OCI-LY1 (cell line): Measurements from ENCODE around the gene C20orf204.

ENCODE experiments used
- H2AFZ ChIP-seq: fragments of 200-600 bp; sonication (generic), shearing (Covaris generic); 2 replicates; pipeline ENCODE4 v1.6.0; 2014; ENCODE audit warnings: antibody characterized with exemption, mild to moderate bottlenecking, low read length
- H3F3A ChIP-seq: fragments of 200-600 bp; sonication (generic), shearing (Covaris generic); 2 replicates; pipeline ENCODE4 v1.6.0; 2014; ENCODE audit warnings: mild to moderate bottlenecking, antibody characterized with exemption, low read length, moderate library complexity; ENCODE audit not compliant: insufficient read depth
- H3K27ac ChIP-seq: fragments of 200-600 bp; sonication (generic); 2 replicates; pipeline ENCODE4 v1.5.1; 2014; ENCODE audit warnings: low read length, mixed run types, mild to moderate bottlenecking, low read depth; ENCODE audit not compliant: poor library complexity, severe bottlenecking
- H3K27me3 ChIP-seq: fragments of 200-600 bp; sonication (generic); 2 replicates; pipeline ENCODE4 v1.6.0; 2014; ENCODE audit warnings: antibody characterized with exemption, mild to moderate bottlenecking, low read length, moderate library complexity; ENCODE audit not compliant: insufficient read depth
- H3K36me3 ChIP-seq: fragments of 200-600 bp; sonication (generic); 2 replicates; pipeline ENCODE4 v1.6.1; 2014; ENCODE audit warnings: mild to moderate bottlenecking, antibody characterized with exemption, low read length, moderate library complexity, mixed read lengths; ENCODE audit not compliant: insufficient read depth
- H3K4me1 ChIP-seq: fragments of 200-600 bp; sonication (generic); 2 replicates; pipeline ENCODE4 v1.5.1; 2014; ENCODE audit warnings: mild to moderate bottlenecking, low read length, moderate library complexity; ENCODE audit not compliant: insufficient read depth, severe bottlenecking
- H3K4me2 ChIP-seq: fragments of 200-600 bp; sonication (generic), shearing (Covaris generic); 2 replicates; pipeline ENCODE4 v1.6.1; 2014; ENCODE audit warnings: low read length
- H3K4me3 ChIP-seq: fragments of 200-600 bp; sonication (generic); 2 replicates; pipeline ENCODE4 v1.5.1; 2014; ENCODE audit warnings: low read length, low read depth, mild to moderate bottlenecking, mixed read lengths; ENCODE audit not compliant: poor library complexity, severe bottlenecking
- H3K79me2 ChIP-seq: fragments of 200-600 bp; shearing (Covaris generic); 2 replicates; pipeline ENCODE4 v1.6.1; 2016; ENCODE audit warnings: mixed run types, low read length, mixed read lengths; ENCODE audit not compliant: insufficient read depth
- H3K9ac ChIP-seq: fragments of 200-600 bp; sonication (generic), shearing (Covaris generic); 2 replicates; pipeline ENCODE4 v1.6.1; 2014; ENCODE audit warnings: mild to moderate bottlenecking, low read length, mixed read lengths
- H3K9me2 ChIP-seq: fragments of 200-600 bp; sonication (generic), shearing (Covaris generic); 2 replicates; pipeline ENCODE4 v1.6.1; 2014; ENCODE audit warnings: low read depth, mild to moderate bottlenecking, low read length, mixed read lengths
- H3K9me3 ChIP-seq: fragments of 200-600 bp; shearing (Covaris generic); 2 replicates; pipeline ENCODE4 v1.6.1; 2014; ENCODE audit warnings: low read length, mixed read lengths
- H4K20me1 ChIP-seq: fragments of 200-600 bp; sonication (generic), shearing (Covaris generic); 2 replicates; pipeline ENCODE4 v1.6.0; 2016; ENCODE audit warnings: mild to moderate bottlenecking, low read length; ENCODE audit not compliant: insufficient read depth
- CTCF ChIP-seq: fragments of 200-600 bp; sonication (generic), shearing (Covaris generic); IDR thresholded peaks from 2 replicates; pipeline ENCODE4 v1.5.1; 2017; ENCODE audit warnings: mild to moderate bottlenecking, antibody characterized with exemption, low read length, moderate library complexity, mixed read lengths
- EZH2 ChIP-seq: fragments of 200-600 bp; sonication (generic), shearing (Covaris generic); IDR thresholded peaks from 2 replicates; pipeline ENCODE4 v1.8.0; 2017; ENCODE audit warnings: borderline replicate concordance, mixed run types, mild to moderate bottlenecking, antibody characterized with exemption, low read length, moderate library complexity, mixed read lengths

Gene C20orf204

DNA sequence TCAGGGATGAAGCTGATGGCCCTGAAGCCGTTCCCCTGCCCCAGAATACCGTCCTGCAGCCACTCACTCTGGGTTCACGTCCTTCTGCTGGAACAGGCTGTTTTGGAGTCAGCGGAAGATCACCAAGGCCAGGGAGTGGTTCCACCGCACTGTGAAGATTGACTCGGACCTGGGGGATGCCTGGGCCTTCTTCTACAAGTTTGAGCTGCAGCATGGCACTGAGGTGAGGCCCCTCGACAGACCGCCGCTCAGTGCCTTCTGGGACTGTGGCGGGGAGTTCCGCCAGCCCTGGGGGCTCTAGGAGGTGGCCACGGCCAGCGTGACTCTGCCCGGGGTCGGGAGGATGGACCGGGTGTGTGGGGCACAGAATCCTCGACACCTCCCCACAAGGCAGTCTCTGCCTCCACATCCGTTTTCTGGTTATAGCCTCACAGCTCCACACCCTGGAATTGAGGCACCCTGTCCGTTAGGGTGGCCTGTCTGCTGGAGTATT, 4.1 kb upstream of the C20orf204 start:
- Histone ChIP-seq H3K9me2 (no peaks in the 10 kb centered on the region), H3K79me2 (no peaks in the 10 kb centered on the region), H3K36me3 (peaks cover 48% of the 10 kb centered on the region), H3K4me3 (no peak overlapping the region), H3F3A (no peaks in the 10 kb centered on the region), H3K4me2 (no peak overlapping the region), H2AFZ (no peak overlapping the region), H3K27me3 (no peaks in the 10 kb centered on the region), H3K27ac (no peak overlapping the region), H3K9ac (no peak overlapping the region), H3K9me3 (no peaks in the 10 kb centered on the region), H4K20me1 (no peaks in the 10 kb centered on the region), H3K4me1 (no peaks in the 10 kb centered on the region)
- no peak for TF ChIP-seq EZH2
- TF ChIP-seq CTCF: no peak

DNA sequence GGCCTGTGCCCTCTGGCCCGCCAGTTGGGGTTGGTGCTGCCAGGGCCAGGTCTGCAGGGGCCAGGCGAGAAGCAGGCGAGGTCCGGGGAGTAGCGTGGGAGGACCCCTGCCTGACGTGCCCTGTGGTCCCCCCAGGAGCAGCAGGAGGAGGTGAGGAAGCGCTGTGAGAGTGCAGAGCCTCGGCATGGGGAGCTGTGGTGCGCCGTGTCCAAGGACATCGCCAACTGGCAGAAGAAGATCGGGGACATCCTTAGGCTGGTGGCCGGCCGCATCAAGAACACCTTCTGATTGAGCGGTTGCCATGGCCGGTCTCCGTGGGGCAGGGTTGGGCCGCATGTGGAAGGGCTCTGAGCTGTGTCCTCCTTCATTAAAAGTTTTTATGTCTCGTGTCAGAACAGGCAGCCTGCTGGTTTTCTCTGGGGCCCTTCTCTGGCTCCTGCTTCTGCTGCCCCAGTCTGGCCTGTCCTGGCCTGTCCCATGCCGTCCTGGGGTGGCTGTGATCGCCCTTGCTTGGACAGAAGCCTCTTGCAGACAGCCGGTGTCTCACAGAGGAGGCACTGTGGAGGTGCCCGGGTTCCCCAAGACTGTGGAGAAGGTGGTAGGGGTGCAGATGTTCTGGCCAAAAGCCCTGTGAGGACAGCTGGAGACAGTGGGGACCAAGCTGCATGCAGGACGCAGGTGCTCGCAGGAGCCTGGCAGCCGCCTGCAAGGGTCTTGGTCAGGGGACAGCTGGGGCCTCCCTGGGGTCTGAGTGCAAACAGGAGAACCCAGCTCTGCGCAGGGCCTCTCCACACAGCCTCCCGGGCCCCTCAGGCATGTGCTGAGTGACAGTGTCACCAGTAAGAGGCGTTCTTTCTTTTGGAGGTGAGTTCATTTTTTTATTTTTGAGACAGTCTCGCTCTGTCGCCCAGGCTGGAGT, 3.0 kb upstream of the C20orf204 start:
- Histone ChIP-seq H3K27ac (no peak overlapping the region), H3K36me3 (peaks cover 37% of the 10 kb centered on the region), H3K4me3 (no peak overlapping the region), H3F3A (no peaks in the 10 kb centered on the region), H2AFZ (no peak overlapping the region), H3K9ac (no peak overlapping the region), H3K4me2 (no peak overlapping the region), H3K4me1 (peaks cover 4% of the 10 kb centered on the region), H3K9me2 (no peaks in the 10 kb centered on the region), H4K20me1 (no peaks in the 10 kb centered on the region), H3K9me3 (no peaks in the 10 kb centered on the region), H3K79me2 (no peaks in the 10 kb centered on the region), H3K27me3 (no peaks in the 10 kb centered on the region)
- TF ChIP-seq EZH2: no peak
- no peak for TF ChIP-seq CTCF

DNA sequence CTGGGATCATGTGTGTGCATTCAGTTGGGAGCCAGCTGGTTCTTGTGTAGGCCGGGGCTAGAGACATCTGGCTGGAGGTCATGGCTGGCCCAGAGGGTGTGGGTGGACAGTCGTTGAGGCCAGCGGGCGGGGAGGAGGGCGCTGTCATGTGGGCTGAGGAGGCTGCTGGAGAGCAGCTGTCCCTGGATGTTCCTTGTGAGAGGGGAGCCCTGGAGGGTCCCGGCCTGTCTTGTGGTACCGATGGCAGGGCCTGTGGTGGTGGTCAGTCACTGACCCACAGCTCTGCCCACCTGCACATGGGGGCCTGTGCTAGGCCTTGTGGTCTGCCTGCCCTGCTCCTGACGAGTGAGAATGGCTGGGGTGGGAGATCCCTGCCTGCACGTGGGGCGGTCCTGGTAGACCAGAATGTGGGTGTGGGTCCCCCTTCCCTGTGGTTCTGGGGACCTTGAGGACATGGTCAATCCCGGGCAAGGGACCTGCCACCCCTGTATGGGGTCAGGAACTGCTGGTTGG, 1.9 kb upstream of the C20orf204 start:
- Histone ChIP-seq H3K9me2 (no peaks in the 10 kb centered on the region), H3K27me3 (no peaks in the 10 kb centered on the region), H3K27ac (no peak overlapping the region), H3K9ac (no peak overlapping the region), H3K4me1 (peaks cover 12% of the 10 kb centered on the region), H3F3A (no peaks in the 10 kb centered on the region), H3K79me2 (no peaks in the 10 kb centered on the region), H3K36me3 (peaks cover 34% of the 10 kb centered on the region), H3K9me3 (no peaks in the 10 kb centered on the region), H3K4me2 (no peak overlapping the region), H4K20me1 (no peaks in the 10 kb centered on the region), H2AFZ (no peak overlapping the region), H3K4me3 (no peak overlapping the region)
- TF ChIP-seq CTCF: no peak
- TF ChIP-seq EZH2: no peak
